Measurements from ENCODE around the gene ADTRP. TPM values are rescaled to one million over a fixed set of nuclear protein-coding genes. Genes with fewer than 3 reads are reported as not detected.
"Not testable (repeated sequence)": the region's sequence is repeated elsewhere in the genome, so short reads cannot be mapped to it uniquely, and the experiment has no call there.

ADTRP gene
- total and polyA plus RNA-seq, 8 donors = 0.09 to 0.44 (median 0.24) TPM; not detected in 3

- Histone ChIP-seq H3K4me3 (no peak overlapping the region), H3K4me1 (peaks cover 1 to 5% (median 3%) of the 10 kb centered on the region in 3 donors), H3K9me3 (no peaks in the 10 kb centered on the region), H3K27me3 (no peaks in the 10 kb centered on the region), H3K36me3 (no peaks in the 10 kb centered on the region), H3K27ac (no peak overlapping the region)
- no peak for FAIRE-seq
- no peak for DNase-seq
- WGBS, 2 donors = 68 to 88% methylated on average over 3 of the region's 3 CpGs
- no peak for ATAC-seq
- TF ChIP-seq CTCF (IDR thresholded peaks at IDR 0.05) = no peak
- intact Hi-C loops (cut with DNase I) = no loop called here
Measured at GRCh38 chr6:11804701-11805100, 26.1 kb upstream of the ADTRP start.

GRCh38 chr6:11804135-11804534, 25.5 kb upstream of the ADTRP start:
- no peak for DNase-seq
- H3K36me3 ChIP-seq = no peaks in the 10 kb centered on the region
- H3K27me3 ChIP-seq = no peaks in the 10 kb centered on the region
- no peak for FAIRE-seq
- intact Hi-C loops (cut with DNase I) = no loop called here
- H3K4me3 ChIP-seq = no peak overlapping the region
- no peak for ATAC-seq
- H3K9me3 ChIP-seq = no peaks in the 10 kb centered on the region
- no peak for TF ChIP-seq CTCF (IDR thresholded peaks at IDR 0.05)
- H3K4me1 ChIP-seq = no peaks in the 10 kb centered on the region
- WGBS, 2 donors = 83 to 87% methylated on average over 6 of the region's 6 CpGs
- no peak overlapping the region for H3K27ac ChIP-seq

- Histone ChIP-seq H3K27ac (no peak overlapping the region), H3K27me3 (no peaks in the 10 kb centered on the region), H3K4me1 (no peaks in the 10 kb centered on the region), H3K9me3 (no peaks in the 10 kb centered on the region), H3K36me3 (no peaks in the 10 kb centered on the region), H3K4me3 (no peak overlapping the region)
- FAIRE-seq (no peak), ATAC-seq (no peak), DNase-seq (no peak)
- 67 to 71% methylated on average over 2 of the region's 2 CpGs for WGBS, 2 donors
- intact Hi-C loops (cut with DNase I) = no loop called here
- TF ChIP-seq CTCF (IDR thresholded peaks at IDR 0.05) = no peak
Measured at GRCh38 chr6:11803591-11803971, 25.0 kb upstream of the ADTRP start.

GRCh38 chr6:11802886-11803590, 24.4 kb upstream of the ADTRP start:
- Histone ChIP-seq H3K36me3 (no peaks in the 10 kb centered on the region), H3K27ac (no peak overlapping the region), H3K27me3 (no peaks in the 10 kb centered on the region), H3K4me1 (no peaks in the 10 kb centered on the region), H3K4me3 (no peak overlapping the region), H3K9me3 (no peaks in the 10 kb centered on the region)
- TF ChIP-seq CTCF (IDR thresholded peaks at IDR 0.05) = no peak
- FAIRE-seq = no peak
- 81 to 84% methylated on average over 6 of the region's 6 CpGs for WGBS, 2 donors
- ATAC-seq = no peak
- DNase-seq = no peak
- intact Hi-C loops (cut with DNase I) = no loop called here

- FAIRE-seq; ATAC-seq; H3K27ac ChIP-seq; H3K27me3 ChIP-seq; H3K4me3 ChIP-seq; intact Hi-C loops (cut with DNase I); H3K9me3 ChIP-seq; H3K36me3 ChIP-seq; H3K4me1 ChIP-seq; DNase-seq: not testable (repeated sequence)
- WGBS, 2 donors = 100% methylated on average over 1 of the region's 1 CpG
Measured at GRCh38 chr6:11800531-11800930, 21.9 kb upstream of the ADTRP start.
